Measurements from ENCODE around the gene NPAS3. TPM values are rescaled to one million over a fixed set of nuclear protein-coding genes. Genes with fewer than 3 reads are reported as not detected.
A peak's percentile ranks its signal among the peaks of the same experiment; 100 is the strongest.

Gene NPAS3
- total RNA-seq, 1 donor from 2014 or later, result not detected

GRCh38 chr14:33709711-33710110, 771.0 kb downstream of the NPAS3 start:
- H3K4me3 ChIP-seq, result no peak overlapping the region
- no peaks in the 10 kb centered on the region for H3K27me3 Mint-ChIP-seq (ENCODE audit: insufficient read depth, low read depth)
- H3K4me1 ChIP-seq, result peaks cover 16% of the 10 kb centered on the region
- no peaks in the 10 kb centered on the region for H3K27me3 ChIP-seq
- H4K20me1 ChIP-seq (ENCODE audit: low read depth), result no peaks in the 10 kb centered on the region
- peaks cover 4% of the 10 kb centered on the region for H3K36me3 Mint-ChIP-seq
- no peak for DNase-seq (ENCODE audit: low spot score)
- TF ChIP-seq EZH2 (IDR thresholded peaks at IDR 0.05), result no peak
- TF ChIP-seq EZH2phosphoT487 (IDR thresholded peaks at IDR 0.05), result no peak
- no peak for TF ChIP-seq CTCF (IDR thresholded peaks at IDR 0.05)
- H3K79me2 ChIP-seq (ENCODE audit: low read depth), result no peaks in the 10 kb centered on the region
- H3K4me1 Mint-ChIP-seq, result peaks cover 38% of the 10 kb centered on the region
- H3K4me3 Mint-ChIP-seq, result no peak overlapping the region
- H3K4me2 ChIP-seq, result no peak overlapping the region
- H3K27ac Mint-ChIP-seq, result no peak overlapping the region
- H3F3A ChIP-seq (ENCODE audit: low read depth), result no peaks in the 10 kb centered on the region
- no peaks in the 10 kb centered on the region for H3K9me3 ChIP-seq (ENCODE audit: low read depth)
- H2AFZ ChIP-seq (replicated peaks), result no peak overlapping the region
- no peaks in the 10 kb centered on the region for H3K9me3 Mint-ChIP-seq
- H3K27ac ChIP-seq, result no peak overlapping the region
- H3K36me3 ChIP-seq, result no peaks in the 10 kb centered on the region
- no peak overlapping the region for H3K9ac ChIP-seq

- no peaks in the 10 kb centered on the region for H4K20me1 ChIP-seq (ENCODE audit: low read depth)
- H3K4me1 Mint-ChIP-seq, result peaks cover 36% of the 10 kb centered on the region
- peaks cover 4% of the 10 kb centered on the region for H3K36me3 Mint-ChIP-seq
- no peak overlapping the region for H3K9ac ChIP-seq
- no peak overlapping the region for H3K27ac ChIP-seq
- peaks cover 16% of the 10 kb centered on the region for H3K4me1 ChIP-seq
- no peak overlapping the region for H3K4me3 Mint-ChIP-seq
- no peaks in the 10 kb centered on the region for H3K27me3 Mint-ChIP-seq (ENCODE audit: insufficient read depth, low read depth)
- H3F3A ChIP-seq (ENCODE audit: low read depth), result no peaks in the 10 kb centered on the region
- no peaks in the 10 kb centered on the region for H3K27me3 ChIP-seq
- no peak for TF ChIP-seq EZH2phosphoT487 (IDR thresholded peaks at IDR 0.05)
- no peak for TF ChIP-seq EZH2 (IDR thresholded peaks at IDR 0.05)
- TF ChIP-seq CTCF (IDR thresholded peaks at IDR 0.05), result no peak
- H3K36me3 ChIP-seq, result no peaks in the 10 kb centered on the region
- no peak overlapping the region for H2AFZ ChIP-seq (replicated peaks)
- no peak overlapping the region for H3K27ac Mint-ChIP-seq
- no peak overlapping the region for H3K4me3 ChIP-seq
- no peaks in the 10 kb centered on the region for H3K79me2 ChIP-seq (ENCODE audit: low read depth)
- DNase-seq (ENCODE audit: low spot score), result no peak
- no peak overlapping the region for H3K4me2 ChIP-seq
- no peaks in the 10 kb centered on the region for H3K9me3 Mint-ChIP-seq
- no peaks in the 10 kb centered on the region for H3K9me3 ChIP-seq (ENCODE audit: low read depth)
Measured at GRCh38 chr14:33710273-33710672, 771.6 kb downstream of the NPAS3 start.

GRCh38 chr14:33711194-33711593, 772.5 kb downstream of the NPAS3 start:
- Mint-ChIP-seq H3K27me3 (ENCODE audit: insufficient read depth, low read depth) (no peaks in the 10 kb centered on the region), H3K36me3 (peaks cover 5% of the 10 kb centered on the region), H3K27ac (peak overlapping the region; percentile 48), H3K4me3 (no peak overlapping the region), H3K9me3 (peaks cover under 1% of the 10 kb centered on the region), H3K4me1 (peaks cover 27% of the 10 kb centered on the region)
- Histone ChIP-seq H3K4me3 (no peak overlapping the region), H3K36me3 (no peaks in the 10 kb centered on the region), H3K4me2 (no peak overlapping the region), H3K27me3 (no peaks in the 10 kb centered on the region), H3K9ac (no peak overlapping the region), H3K9me3 (ENCODE audit: low read depth) (no peaks in the 10 kb centered on the region), H3K27ac (no peak overlapping the region), H3F3A (ENCODE audit: low read depth) (no peaks in the 10 kb centered on the region), H2AFZ (replicated peaks) (no peak overlapping the region), H3K79me2 (ENCODE audit: low read depth) (no peaks in the 10 kb centered on the region), H3K4me1 (peaks cover 16% of the 10 kb centered on the region), H4K20me1 (ENCODE audit: low read depth) (no peaks in the 10 kb centered on the region)
- DNase-seq (ENCODE audit: low spot score), result no peak
- TF ChIP-seq EZH2 (IDR thresholded peaks at IDR 0.05), result no peak
- TF ChIP-seq EZH2phosphoT487 (IDR thresholded peaks at IDR 0.05), result no peak
- TF ChIP-seq CTCF (IDR thresholded peaks at IDR 0.05), result no peak
